Naive thymus-derived CD4-positive, alpha-beta T cell (primary cell): Measurements from ENCODE around the gene BRPF1. TPM values are rescaled to one million over a fixed set of nuclear protein-coding genes. Genes with fewer than 3 reads are reported as not detected.

Experiments used
- ATAC-seq: fragments of 150-1000 bp; cut with Tn5 transposase; 2 replicates; pipeline ENCODE4 v1.10.0; 2021; ENCODE audit warnings: mild to moderate bottlenecking, moderate library complexity
- CTCF ChIA-PET: fragments of 350-600 bp; sonication (Branson Sonifier 250); formaldehyde crosslinking; loops from one replicate; lab custom pipeline; 2021; ENCODE audit warnings: antibody characterized with exemption; lab: Charles Lee
- POLR2A ChIA-PET: fragments of 350-600 bp; sonication (Branson Sonifier 250); formaldehyde crosslinking; loops from one replicate; lab custom pipeline; 2021; ENCODE audit warnings: antibody characterized with exemption, inconsistent platforms; lab: Charles Lee
- DNase-seq, 9 donors: peaks; one replicate each; pipeline versions ENCODE4 v3.0.0 to v3.0.0-alpha.2; 2020 to 2022; ENCODE audit warnings: mixed read lengths in 1 of 9
- H3K27ac ChIP-seq: one replicate; pipeline ENCODE4 v1.7.0; 2013; ENCODE audit warnings: mild to moderate bottlenecking, low read depth, low read length, moderate library complexity
- H3K27me3 ChIP-seq, 2 donors: one replicate each; pipeline ENCODE4 v1.7.0; 2013; ENCODE audit warnings: low read length in 2 of 2, mild to moderate bottlenecking in 2 of 2, moderate library complexity in 2 of 2; ENCODE audit not compliant: control insufficient read depth in 2 of 2, insufficient read depth in 2 of 2
- H3K36me3 ChIP-seq, 3 experiments: 1 replicate in 2 of 3; 2 replicates in 1 of 3; pipeline ENCODE4 v1.7.0; 2013; ENCODE audit warnings: low read length in 3 of 3, mild to moderate bottlenecking in 3 of 3, moderate library complexity in 1 of 3; ENCODE audit not compliant: insufficient read depth in 3 of 3, control insufficient read depth in 2 of 3
- H3K4me1 ChIP-seq, 2 donors: one replicate each; pipeline ENCODE4 v1.7.0; 2013; ENCODE audit warnings: low read length in 2 of 2, mild to moderate bottlenecking in 2 of 2, moderate library complexity in 1 of 2; ENCODE audit not compliant: control insufficient read depth in 2 of 2, insufficient read depth in 2 of 2
- H3K4me3 ChIP-seq: 2 replicates; pipeline ENCODE4 v1.7.0; 2013; ENCODE audit warnings: mild to moderate bottlenecking, low read length
- H3K9me3 ChIP-seq, 3 experiments: 1 replicate in 2 of 3; 2 replicates in 1 of 3; pipeline ENCODE4 v1.7.0; 2013; ENCODE audit warnings: low read length in 3 of 3; ENCODE audit not compliant: control insufficient read depth in 2 of 3
- H3K27ac Mint-ChIP-seq, 9 donors: one replicate each; pipeline ENCODE4 v1.8.0; 2020 to 2022; ENCODE audit warnings: mixed read lengths in 9 of 9, mild to moderate bottlenecking in 8 of 9, moderate library complexity in 5 of 9, inconsistent platforms in 2 of 9
- H3K27me3 Mint-ChIP-seq, 5 donors: one replicate each; pipeline ENCODE4 v1.8.0; 2021 to 2022; ENCODE audit warnings: mixed read lengths in 5 of 5, mild to moderate bottlenecking in 1 of 5
- H3K36me3 Mint-ChIP-seq, 5 donors: one replicate each; pipeline ENCODE4 v1.8.0; 2020 to 2022; ENCODE audit warnings: mixed read lengths in 5 of 5, mild to moderate bottlenecking in 3 of 5, inconsistent platforms in 1 of 5
- H3K4me1 Mint-ChIP-seq, 7 donors: one replicate each; pipeline ENCODE4 v1.8.0; 2020 to 2022; ENCODE audit warnings: mixed read lengths in 7 of 7, mild to moderate bottlenecking in 3 of 7, inconsistent platforms in 1 of 7
- H3K4me3 Mint-ChIP-seq, 10 donors: one replicate each; pipeline ENCODE4 v1.8.0; 2020 to 2022; ENCODE audit warnings: mild to moderate bottlenecking in 10 of 10, mixed read lengths in 10 of 10, moderate library complexity in 6 of 10, inconsistent platforms in 2 of 10
- H3K9me3 Mint-ChIP-seq, 11 donors: one replicate each; pipeline ENCODE4 v1.8.0; 2020 to 2022; ENCODE audit warnings: mixed read lengths in 11 of 11, mild to moderate bottlenecking in 4 of 11, inconsistent platforms in 1 of 11, moderate library complexity in 1 of 11
- intact Hi-C, 2 donors: fragments of 100-400 bp; cut with micrococcal nuclease; formaldehyde crosslinking; loops; one replicate each; pipeline ENCODE4 v1.15.1; 2023
- polyA plus RNA-seq, 2 donors: library from polyadenylated mRNA; unstranded; fragments of 300-500 nt; fragmentation: Illumina TruSeq; gene quantifications; one replicate each; pipeline ENCODE4 v1.2.3, GENCODE V29; 2021
- total RNA-seq, 6 experiments: library from RNA in 5 of 6; stranded (reverse) in 5 of 6; gene quantifications; 1 replicate in 5 of 6; 2 replicates in 1 of 6; pipeline ENCODE4 v1.2.3 and lab custom pipeline; 2021 to 2026

Gene BRPF1
- total and polyA plus RNA-seq, 7 experiments from 2014 or later: 9.2 to 42.4 (median 33.1) TPM

GRCh38 chr3:9745521-9745920, 14.0 kb downstream of the BRPF1 start:
- intact Hi-C loops: no loop called here
- H3K36me3 ChIP-seq: peaks cover 33 to 71% (median 39%) of the 10 kb centered on the region in 3 experiments
- H3K27me3 ChIP-seq: no peaks in the 10 kb centered on the region
- H3K9me3 ChIP-seq: no peaks in the 10 kb centered on the region
- Mint-ChIP-seq H3K27me3 (no peaks in the 10 kb centered on the region), H3K27ac (no peak overlapping the region), H3K36me3 (peaks cover 0 to 39% (median 11%) of the 10 kb centered on the region in 5 donors), H3K9me3 (peaks cover 0 to 2% (median 0%) of the 10 kb centered on the region in 11 donors), H3K4me3 (no peak overlapping the region), H3K4me1 (peaks cover 11 to 21% (median 16%) of the 10 kb centered on the region in 7 donors)
- ChIA-PET POLR2A (interaction anchor here (0.9 to 1.2 kb wide), 2 partner anchors 12 to 47 kb away, joined by 3 read pairs; partner anchors contain the start of gene ARPC4), CTCF (no interaction called here)
- peaks cover 5 to 7% of the 10 kb centered on the region in 2 donors for H3K4me1 ChIP-seq
- ATAC-seq: no peak
- no peak overlapping the region for H3K4me3 ChIP-seq
- no peak for DNase-seq
- H3K27ac ChIP-seq: no peak overlapping the region

DNA sequence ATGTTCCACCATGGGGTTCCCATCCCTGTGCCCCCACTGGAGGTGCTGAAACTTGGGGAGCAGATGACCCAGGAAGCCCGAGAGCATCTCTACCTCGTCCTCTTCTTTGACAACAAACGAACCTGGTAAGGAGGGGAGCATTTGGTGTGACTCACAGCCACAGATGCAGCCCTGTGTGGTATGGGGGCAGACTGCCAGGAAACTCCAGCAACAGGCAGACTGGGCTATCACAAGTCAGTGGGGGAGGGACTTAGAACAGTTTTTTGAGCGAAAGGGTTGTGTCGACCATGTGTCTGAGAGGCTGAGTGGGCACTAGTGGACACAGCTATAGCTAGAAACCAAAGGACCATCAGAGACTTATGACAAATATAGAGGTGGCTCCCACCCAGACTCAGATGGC, 14.8 kb downstream of the BRPF1 start:
- no peak overlapping the region for H3K4me3 Mint-ChIP-seq
- ATAC-seq: no peak
- H3K4me1 ChIP-seq: peaks cover 13% of the 10 kb centered on the region in 2 donors
- no peaks in the 10 kb centered on the region for H3K9me3 ChIP-seq
- intact Hi-C loops: no loop called here
- H3K27ac Mint-ChIP-seq: peak overlapping the region in 1 of 9 donors; percentile 30
- H3K9me3 Mint-ChIP-seq: peaks cover 0 to 2% (median 0%) of the 10 kb centered on the region in 11 donors
- POLR2A ChIA-PET: no interaction called here
- H3K27ac ChIP-seq: no peak overlapping the region
- peaks cover 13 to 29% (median 23%) of the 10 kb centered on the region in 7 donors for H3K4me1 Mint-ChIP-seq
- peaks cover 0 to 39% (median 10%) of the 10 kb centered on the region in 5 donors for H3K36me3 Mint-ChIP-seq
- CTCF ChIA-PET: interaction anchor here (0.6 kb wide), 1 partner anchor 36 kb away, joined by 4 read pairs; no protein-coding TSS in a partner anchor
- no peak for DNase-seq
- no peak overlapping the region for H3K4me3 ChIP-seq
- peaks cover 31 to 64% (median 32%) of the 10 kb centered on the region in 3 experiments for H3K36me3 ChIP-seq
- H3K27me3 ChIP-seq: no peaks in the 10 kb centered on the region
- no peaks in the 10 kb centered on the region for H3K27me3 Mint-ChIP-seq

DNA sequence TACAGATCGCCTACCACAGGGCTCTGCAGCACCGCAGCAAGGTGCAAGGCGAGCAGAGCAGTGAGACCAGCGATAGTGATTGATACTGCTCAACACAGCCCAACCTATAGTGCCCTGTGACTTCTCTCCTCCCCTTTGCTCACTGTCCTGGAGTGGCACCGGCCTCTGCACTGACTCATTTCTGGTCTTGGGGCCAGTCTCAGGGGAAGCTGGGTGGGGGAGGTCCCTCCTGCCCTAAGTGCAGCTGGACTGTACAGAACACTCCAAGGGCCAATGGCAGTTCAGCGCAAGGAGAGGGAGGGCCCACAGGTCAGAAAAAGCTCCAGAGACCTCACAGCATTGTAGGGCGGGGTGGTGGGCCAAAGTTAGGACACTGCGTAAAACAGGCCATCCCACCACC, 15.7 kb downstream of the BRPF1 start:
- no peak overlapping the region for H3K4me3 Mint-ChIP-seq
- ChIA-PET CTCF (no interaction called here), POLR2A (interaction anchor here (0.7 kb wide), 1 partner anchor 751 kb away, joined by 3 read pairs; no protein-coding TSS in a partner anchor)
- H3K4me1 ChIP-seq: peaks cover 13 to 22% of the 10 kb centered on the region in 2 donors
- H3K9me3 Mint-ChIP-seq: peaks cover 0 to 2% (median 0%) of the 10 kb centered on the region in 11 donors
- H3K4me1 Mint-ChIP-seq: peaks cover 20 to 38% (median 32%) of the 10 kb centered on the region in 7 donors
- H3K27me3 ChIP-seq: no peaks in the 10 kb centered on the region
- peaks cover 0 to 43% (median 17%) of the 10 kb centered on the region in 5 donors for H3K36me3 Mint-ChIP-seq
- H3K4me3 ChIP-seq: no peak overlapping the region
- H3K27ac Mint-ChIP-seq: no peak overlapping the region
- intact Hi-C loops: no loop called here
- no peak overlapping the region for H3K27ac ChIP-seq
- ATAC-seq (no peak), DNase-seq (no peak)
- H3K27me3 Mint-ChIP-seq: no peaks in the 10 kb centered on the region
- no peaks in the 10 kb centered on the region for H3K9me3 ChIP-seq
- peaks cover 26 to 64% (median 27%) of the 10 kb centered on the region in 3 experiments for H3K36me3 ChIP-seq

DNA sequence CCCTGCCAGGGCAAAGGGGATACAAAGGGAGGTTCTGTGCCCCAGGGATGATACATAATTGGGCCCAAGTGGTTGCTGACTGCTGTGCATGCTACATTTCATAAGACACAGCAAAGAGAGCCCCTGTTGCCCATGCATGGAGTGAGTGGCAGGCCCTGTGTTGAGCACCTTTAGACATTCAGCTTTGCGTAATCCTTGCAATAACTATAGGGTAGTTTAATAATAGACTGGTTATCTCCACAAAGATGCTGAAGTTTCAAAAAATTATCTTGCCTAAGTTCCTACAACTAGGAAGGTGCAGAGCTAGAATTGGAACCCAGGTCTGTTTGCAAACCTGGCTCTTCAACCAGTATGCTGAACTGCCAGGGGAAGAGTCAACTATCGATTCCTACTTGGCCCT, 16.5 kb downstream of the BRPF1 start:
- peak overlapping the region in 4 of 10 donors; percentile 17 to 96 (median 58) for H3K4me3 Mint-ChIP-seq
- POLR2A ChIA-PET: no interaction called here
- CTCF ChIA-PET: no interaction called here

DNA sequence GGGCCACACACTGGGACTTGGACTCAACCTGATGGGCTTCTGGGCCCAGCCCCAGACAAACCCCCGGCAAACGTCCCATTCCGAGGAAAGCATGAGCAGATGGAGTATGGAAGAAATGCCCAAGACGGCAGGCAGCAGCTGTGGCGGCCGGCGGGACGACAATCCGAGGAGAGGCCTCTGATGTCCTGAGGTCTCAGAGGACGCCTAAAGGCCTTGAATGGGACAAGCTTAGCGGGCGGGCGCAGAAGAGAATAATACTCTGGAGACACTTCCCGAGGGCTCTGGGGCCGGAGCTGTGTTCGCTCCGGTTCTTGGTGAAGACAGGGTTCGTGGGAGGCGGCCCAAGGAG, 17.7 kb downstream of the BRPF1 start:
- H3K9me3 Mint-ChIP-seq: peaks cover 0 to 2% (median 0%) of the 10 kb centered on the region in 11 donors
- peak overlapping the region; percentile 73 for H3K27ac ChIP-seq
- H3K4me1 ChIP-seq: peaks cover 13 to 22% of the 10 kb centered on the region in 2 donors
- intact Hi-C loops: loop anchor here (1.0 kb wide), 5 partner anchors 18 to 366 kb away; partner anchors contain the start of genes BRPF1 (in 2 of the 2), BRK1 (in 1 of the 2), MTMR14 (in 1 of the 2) and RPUSD3 (in 1 of the 2)
- ATAC-seq: no peak
- peaks cover 27 to 51% (median 41%) of the 10 kb centered on the region in 7 donors for H3K4me1 Mint-ChIP-seq
- H3K27me3 Mint-ChIP-seq: no peaks in the 10 kb centered on the region
- H3K4me3 ChIP-seq: peak overlapping the region; percentile 84
- H3K27me3 ChIP-seq: no peaks in the 10 kb centered on the region
- ChIA-PET CTCF (interaction anchor here (0.8 to 1.8 kb wide), 2 partner anchors 17 to 22 kb away, joined by 3 to 7 read pairs; no protein-coding TSS in a partner anchor), POLR2A (interaction anchor here (1.0 to 3.2 kb wide), 12 partner anchors 12 to 572 kb away, joined by 3 to 33 read pairs (median 4); partner anchors contain the start of genes ARPC4, BRPF1, MTMR14 and SEC13)
- H3K4me3 Mint-ChIP-seq: peak overlapping the region; percentile 93 to 98 (median 96)
- peak overlapping the region; percentile 86 to 96 (median 93) for H3K27ac Mint-ChIP-seq
- no peaks in the 10 kb centered on the region for H3K9me3 ChIP-seq
- peaks cover 19 to 53% (median 20%) of the 10 kb centered on the region in 3 experiments for H3K36me3 ChIP-seq
- no peak for DNase-seq
- H3K36me3 Mint-ChIP-seq: peaks cover 0 to 36% (median 23%) of the 10 kb centered on the region in 5 donors

More for the DNA sequence above, 16.5 kb downstream of the BRPF1 start:
- H3K4me1 ChIP-seq: peaks cover 13 to 22% of the 10 kb centered on the region in 2 donors
- peaks cover 20 to 43% (median 33%) of the 10 kb centered on the region in 7 donors for H3K4me1 Mint-ChIP-seq
- ATAC-seq (no peak), DNase-seq (no peak)
- no peaks in the 10 kb centered on the region for H3K27me3 ChIP-seq
- peaks cover 0 to 2% (median 0%) of the 10 kb centered on the region in 11 donors for H3K9me3 Mint-ChIP-seq
- peak overlapping the region in 3 of 9 donors; percentile 49 to 94 (median 71) for H3K27ac Mint-ChIP-seq
- H3K36me3 ChIP-seq: peaks cover 19 to 62% (median 20%) of the 10 kb centered on the region in 3 experiments
- no peaks in the 10 kb centered on the region for H3K9me3 ChIP-seq
- no peak overlapping the region for H3K27ac ChIP-seq
- intact Hi-C loops: no loop called here
- no peak overlapping the region for H3K4me3 ChIP-seq
- peaks cover 0 to 44% (median 17%) of the 10 kb centered on the region in 5 donors for H3K36me3 Mint-ChIP-seq
- H3K27me3 Mint-ChIP-seq: no peaks in the 10 kb centered on the region

GRCh38 chr3:9749645-9750555, 18.4 kb downstream of the BRPF1 start, which contains the start of gene OGG1:
Gene OGG1, plus strand, starts transcription at chr3:9749952. Its CDS starts 335 bp downstream, at chr3:9750287.
- peak within 1 kb of the TSS; percentile 84 for H3K4me3 ChIP-seq
- no peaks in the 10 kb centered on the region for H3K9me3 ChIP-seq
- peaks cover 13 to 22% of the 10 kb centered on the region in 2 donors for H3K4me1 ChIP-seq
- CTCF ChIA-PET: interaction anchor here (1.8 kb wide), 1 partner anchor 23 kb away, joined by 7 read pairs; no protein-coding TSS in a partner anchor
- ATAC-seq (peak; percentile 97), DNase-seq (peak; percentile 77 to 95 (median 94))
- POLR2A ChIA-PET: interaction anchor here (0.8 to 3.2 kb wide), 14 partner anchors 12 to 571 kb away, joined by 3 to 33 read pairs (median 4); partner anchors contain the start of genes ARPC4, BRPF1, CRELD1 and MTMR14
- Mint-ChIP-seq H3K9me3 (peaks cover 0 to 2% (median 0%) of the 10 kb centered on the region in 11 donors), H3K27me3 (no peaks in the 10 kb centered on the region), H3K36me3 (peaks cover 0 to 37% (median 21%) of the 10 kb centered on the region in 5 donors), H3K4me1 (peaks cover 30 to 58% (median 47%) of the 10 kb centered on the region in 7 donors), H3K4me3 (peak within 1 kb of the TSS; percentile 93 to 98 (median 96)), H3K27ac (peak within 1 kb of the TSS; percentile 86 to 96 (median 93))
- no peaks in the 10 kb centered on the region for H3K27me3 ChIP-seq
- H3K36me3 ChIP-seq: peaks cover 16 to 52% (median 17%) of the 10 kb centered on the region in 3 experiments
- intact Hi-C loops: loop anchor here (1.0 to 2.0 kb wide), 15 partner anchors 19 to 571 kb away; partner anchors contain the start of genes BRPF1 (in 2 of the 2), CAMK1 (in 2 of the 2), JAGN1 (in 2 of the 2) and MTMR14 (in 2 of the 2)
- H3K27ac ChIP-seq: peak within 1 kb of the TSS; percentile 73
